ENCODE measurements around the gene S100A7A.
"Not testable (repeated sequence)": the region's sequence is repeated elsewhere in the genome, so short reads cannot be mapped to it uniquely, and the experiment has no call there.

S100A7A gene

GRCh38 chr1:153395776-153396175 is 20.5 kb upstream of the S100A7A start:
- DNase-seq = no peak

GRCh38 chr1:153396461-153396860 is 19.9 kb upstream of the S100A7A start:
- DNase-seq = no peak

GRCh38 chr1:153397051-153397923 is 19.0 kb upstream of the S100A7A start:
- no peak for DNase-seq

GRCh38 chr1:153397924-153398651 is 18.2 kb upstream of the S100A7A start:
- no peak for DNase-seq

GRCh38 chr1:153399401-153400055 is 16.8 kb upstream of the S100A7A start:
- no peak for DNase-seq

- DNase-seq = no peak
Measured at GRCh38 chr1:153400244-153400643, 16.1 kb upstream of the S100A7A start.

GRCh38 chr1:153401461-153401860 is 14.9 kb upstream of the S100A7A start:
- no peak for DNase-seq

GRCh38 chr1:153402226-153402625 is 14.1 kb upstream of the S100A7A start:
- DNase-seq = no peak

GRCh38 chr1:153403421-153404085 is 12.8 kb upstream of the S100A7A start:
- no peak for DNase-seq

GRCh38 chr1:153404086-153404635 is 12.2 kb upstream of the S100A7A start:
- DNase-seq = no peak

- peak; percentile 8 to 56 (median 20) for DNase-seq
Measured at GRCh38 chr1:153404768-153405167, 11.6 kb upstream of the S100A7A start.

GRCh38 chr1:153405825-153406599 is 10.3 kb upstream of the S100A7A start:
- not testable (repeated sequence) for DNase-seq

GRCh38 chr1:153407274-153407673 is 9.0 kb upstream of the S100A7A start:
- DNase-seq = peak in 1 of 6 experiments; percentile 4

GRCh38 chr1:153413961-153414360 is 2.4 kb upstream of the S100A7A start:
- DNase-seq = not testable (repeated sequence)

- DNase-seq = no peak
Measured at GRCh38 chr1:153417136-153417888, 992 bp downstream of the S100A7A start.

GRCh38 chr1:153418758-153419435 is 2.6 kb downstream of the S100A7A start:
- not testable (repeated sequence) for DNase-seq

- DNase-seq = not testable (repeated sequence)
Measured at GRCh38 chr1:153419436-153419793, 3.1 kb downstream of the S100A7A start.

- no peak for DNase-seq
Measured at GRCh38 chr1:153420306-153420705, 4.0 kb downstream of the S100A7A start.

- peak; percentile 15 to 67 (median 39) for DNase-seq
Measured at GRCh38 chr1:153422450-153423068, 6.2 kb downstream of the S100A7A start.

GRCh38 chr1:153426809-153427208 is 10.5 kb downstream of the S100A7A start:
- DNase-seq = no peak
